Endodermal cell (in vitro differentiated cells): Measurements from ENCODE around the gene AHSP. TPM values are rescaled to one million over a fixed set of nuclear protein-coding genes. Genes with fewer than 3 reads are reported as not detected.

Experiments
- DNase-seq: peaks from one replicate; pipeline ENCODE4 v3.0.0-alpha.2; 2017
- H3K27ac ChIP-seq: 2 replicates; pipeline ENCODE4 v1.5.1; 2013; ENCODE audit warnings: mild to moderate bottlenecking, low read depth, low read length, moderate library complexity
- H3K27me3 ChIP-seq: 2 replicates; pipeline ENCODE4 v1.6.1; 2013; ENCODE audit warnings: mild to moderate bottlenecking, low read length, moderate library complexity; ENCODE audit not compliant: insufficient read depth, control insufficient read depth, poor library complexity, severe bottlenecking
- H3K36me3 ChIP-seq: 2 replicates; pipeline ENCODE4 v1.7.0; 2013; ENCODE audit warnings: mild to moderate bottlenecking, low read length, moderate library complexity; ENCODE audit not compliant: control insufficient read depth, insufficient read depth
- H3K4me1 ChIP-seq: one replicate; pipeline ENCODE4 v1.7.0; 2013; ENCODE audit warnings: low read length; ENCODE audit not compliant: control insufficient read depth, insufficient read depth
- H3K4me3 ChIP-seq: 2 replicates; pipeline ENCODE4 v1.5.1; 2013; ENCODE audit warnings: mild to moderate bottlenecking, low read length, moderate library complexity
- H3K9ac ChIP-seq: 2 replicates; pipeline ENCODE4 v1.6.1; 2013; ENCODE audit warnings: mild to moderate bottlenecking, low read length, moderate library complexity; ENCODE audit not compliant: poor library complexity, severe bottlenecking; ENCODE audit errors: extremely low read depth
- H3K9me3 ChIP-seq: 2 replicates; pipeline ENCODE4 v1.6.1; 2013; ENCODE audit warnings: mild to moderate bottlenecking, low read length, moderate library complexity; ENCODE audit not compliant: control insufficient read depth
- H3K27ac Mint-ChIP-seq: 2 replicates; pipeline ENCODE4 v1.8.0; 2020; ENCODE audit warnings: mixed read lengths
- H3K27me3 Mint-ChIP-seq: 2 replicates; pipeline ENCODE4 v1.8.0; 2021; ENCODE audit warnings: mild to moderate bottlenecking, mixed read lengths; ENCODE audit not compliant: insufficient read depth
- H3K36me3 Mint-ChIP-seq: 2 replicates; pipeline ENCODE4 v1.8.0; 2020; ENCODE audit warnings: low read depth, mixed read lengths
- H3K4me1 Mint-ChIP-seq: 2 replicates; pipeline ENCODE4 v1.8.0; 2020; ENCODE audit warnings: mixed read lengths
- H3K4me3 Mint-ChIP-seq: 2 replicates; pipeline ENCODE4 v1.8.0; 2020; ENCODE audit warnings: mild to moderate bottlenecking, moderate library complexity, mixed read lengths
- H3K9me3 Mint-ChIP-seq: 2 replicates; pipeline ENCODE4 v1.8.0; 2020; ENCODE audit warnings: mild to moderate bottlenecking, mixed read lengths
- WGBS, 2 experiments: methylation state at CpG; one replicate each; pipeline versions ENCODE4 v1.1.5 to v1.1.7; 2013; ENCODE audit warnings: missing lambda C conversion rate in 2 of 2, mixed read lengths in 1 of 2; ENCODE audit not compliant: insufficient coverage in 1 of 2, insufficient read length in 1 of 2; 5-methylcytosine and 5-hydroxymethylcytosine counted together
- total RNA-seq, 2 donors: library from RNA; stranded (reverse); fragmentation: NEBNext Ultra II Directional in 1 of 2; extraction: Animal tissue kit (Norgen Biotek cat#: 25700) in 1 of 2; gene quantifications; 2 replicates in 1 of 2; 3 replicates in 1 of 2; pipeline ENCODE4 v1.2.1, GENCODE V29; 2021
- TF ChIP-seq, protein P1 (sequence below): fragments of 200-600 bp; sonication (generic); conservative IDR thresholded peaks from 2 replicates; pipeline ENCODE4 v1.5.0; 2021; ENCODE audit warnings: antibody characterized with exemption, mild to moderate bottlenecking

Gene AHSP
- total RNA-seq, 2 donors from 2014 or later, result not detected

DNA sequence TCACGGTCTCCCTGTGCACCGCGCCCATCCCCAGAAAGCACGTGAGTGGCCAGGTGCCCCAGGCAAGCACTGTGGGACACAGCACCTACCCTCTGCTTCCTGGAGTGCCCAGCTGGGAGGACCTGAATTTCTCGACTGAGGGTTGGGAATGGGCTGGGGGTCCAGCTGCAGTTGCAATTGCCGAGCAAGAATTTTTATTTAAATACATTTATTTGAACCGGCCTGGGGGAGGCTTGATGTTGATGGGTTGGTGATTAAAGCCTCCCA lies 38.5 kb upstream of the AHSP start:
- Mint-ChIP-seq H3K27ac (no peak overlapping the region), H3K4me3 (no peak overlapping the region), H3K9me3 (no peaks in the 10 kb centered on the region), H3K27me3 (peaks cover 58% of the 10 kb centered on the region), H3K36me3 (peaks cover 35% of the 10 kb centered on the region), H3K4me1 (peaks cover 10% of the 10 kb centered on the region)
- Histone ChIP-seq H3K36me3 (no peaks in the 10 kb centered on the region), H3K4me3 (no peak overlapping the region), H3K9ac (no peak overlapping the region), H3K27ac (no peak overlapping the region), H3K4me1 (no peaks in the 10 kb centered on the region), H3K27me3 (peaks cover 48% of the 10 kb centered on the region), H3K9me3 (no peaks in the 10 kb centered on the region)
- no peak for DNase-seq
- TF ChIP-seq, protein P1, sequence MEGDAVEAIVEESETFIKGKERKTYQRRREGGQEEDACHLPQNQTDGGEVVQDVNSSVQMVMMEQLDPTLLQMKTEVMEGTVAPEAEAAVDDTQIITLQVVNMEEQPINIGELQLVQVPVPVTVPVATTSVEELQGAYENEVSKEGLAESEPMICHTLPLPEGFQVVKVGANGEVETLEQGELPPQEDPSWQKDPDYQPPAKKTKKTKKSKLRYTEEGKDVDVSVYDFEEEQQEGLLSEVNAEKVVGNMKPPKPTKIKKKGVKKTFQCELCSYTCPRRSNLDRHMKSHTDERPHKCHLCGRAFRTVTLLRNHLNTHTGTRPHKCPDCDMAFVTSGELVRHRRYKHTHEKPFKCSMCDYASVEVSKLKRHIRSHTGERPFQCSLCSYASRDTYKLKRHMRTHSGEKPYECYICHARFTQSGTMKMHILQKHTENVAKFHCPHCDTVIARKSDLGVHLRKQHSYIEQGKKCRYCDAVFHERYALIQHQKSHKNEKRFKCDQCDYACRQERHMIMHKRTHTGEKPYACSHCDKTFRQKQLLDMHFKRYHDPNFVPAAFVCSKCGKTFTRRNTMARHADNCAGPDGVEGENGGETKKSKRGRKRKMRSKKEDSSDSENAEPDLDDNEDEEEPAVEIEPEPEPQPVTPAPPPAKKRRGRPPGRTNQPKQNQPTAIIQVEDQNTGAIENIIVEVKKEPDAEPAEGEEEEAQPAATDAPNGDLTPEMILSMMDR, result no peak
- WGBS, 2 experiments, result 93% methylated on average over 7 of the region's 7 CpGs; no CpG with 5 or more reads in 1 of the 2 experiments

DNA sequence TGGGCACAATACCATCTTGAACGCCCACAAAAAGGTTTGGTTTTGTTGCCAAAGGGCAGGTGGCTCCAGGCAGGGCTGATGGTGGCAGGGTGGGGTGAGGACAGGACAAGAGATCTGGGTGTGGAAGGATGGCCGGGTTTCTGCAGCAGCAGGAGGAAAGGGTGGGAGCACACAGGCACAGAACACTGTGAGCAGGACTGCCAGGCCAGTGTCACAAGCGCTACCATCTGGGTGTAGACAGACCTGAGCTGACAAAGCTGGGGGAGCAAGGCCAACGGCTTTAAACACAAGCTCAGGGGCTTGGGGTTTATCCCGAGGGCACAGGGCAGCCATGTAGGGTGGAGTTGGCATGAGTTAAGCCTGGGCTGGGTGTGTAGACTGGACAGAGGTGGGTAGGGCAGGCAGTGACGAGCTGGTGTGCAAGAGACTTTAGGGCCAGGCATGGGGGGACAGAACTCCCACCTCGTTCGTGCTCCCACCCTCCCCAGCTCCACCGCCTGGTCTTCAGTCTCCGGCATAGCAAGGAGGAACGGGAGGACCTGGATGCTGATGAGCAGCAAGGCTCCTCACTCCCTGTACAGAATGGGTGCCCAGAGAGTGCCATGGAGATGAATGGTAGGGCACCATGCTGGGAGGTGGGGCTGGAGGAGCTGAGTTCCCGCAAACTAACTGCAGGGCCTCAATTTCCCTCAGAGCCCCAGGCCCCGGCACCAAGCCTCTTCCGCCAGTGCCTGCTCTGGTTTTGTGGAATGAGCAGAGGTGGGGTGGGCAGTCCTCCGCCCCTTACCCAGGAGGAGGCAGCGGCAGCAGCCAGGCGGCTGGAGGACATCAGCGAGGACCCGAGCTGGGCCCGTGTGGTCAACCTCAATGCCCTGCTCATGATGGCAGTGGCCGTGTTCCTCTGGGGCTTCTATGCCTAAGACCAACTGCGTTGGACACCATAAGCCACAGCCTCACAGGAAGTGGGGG lies 37.8 kb upstream of the AHSP start:
- no peaks in the 10 kb centered on the region for H3K9me3 ChIP-seq
- Mint-ChIP-seq H3K27me3 (peaks cover 51% of the 10 kb centered on the region), H3K4me3 (no peak overlapping the region), H3K9me3 (no peaks in the 10 kb centered on the region), H3K36me3 (peaks cover 38% of the 10 kb centered on the region), H3K27ac (no peak overlapping the region), H3K4me1 (peaks cover 4% of the 10 kb centered on the region)
- WGBS, 2 experiments, result 94 to 100% methylated on average over 5 to 22 of the region's 22 CpGs
- H3K36me3 ChIP-seq, result no peaks in the 10 kb centered on the region
- H3K27ac ChIP-seq, result no peak overlapping the region
- H3K9ac ChIP-seq, result no peak overlapping the region
- TF ChIP-seq, protein P1, result no peak
- H3K4me3 ChIP-seq, result no peak overlapping the region
- no peaks in the 10 kb centered on the region for H3K4me1 ChIP-seq
- no peak for DNase-seq
- peaks cover 44% of the 10 kb centered on the region for H3K27me3 ChIP-seq

DNA sequence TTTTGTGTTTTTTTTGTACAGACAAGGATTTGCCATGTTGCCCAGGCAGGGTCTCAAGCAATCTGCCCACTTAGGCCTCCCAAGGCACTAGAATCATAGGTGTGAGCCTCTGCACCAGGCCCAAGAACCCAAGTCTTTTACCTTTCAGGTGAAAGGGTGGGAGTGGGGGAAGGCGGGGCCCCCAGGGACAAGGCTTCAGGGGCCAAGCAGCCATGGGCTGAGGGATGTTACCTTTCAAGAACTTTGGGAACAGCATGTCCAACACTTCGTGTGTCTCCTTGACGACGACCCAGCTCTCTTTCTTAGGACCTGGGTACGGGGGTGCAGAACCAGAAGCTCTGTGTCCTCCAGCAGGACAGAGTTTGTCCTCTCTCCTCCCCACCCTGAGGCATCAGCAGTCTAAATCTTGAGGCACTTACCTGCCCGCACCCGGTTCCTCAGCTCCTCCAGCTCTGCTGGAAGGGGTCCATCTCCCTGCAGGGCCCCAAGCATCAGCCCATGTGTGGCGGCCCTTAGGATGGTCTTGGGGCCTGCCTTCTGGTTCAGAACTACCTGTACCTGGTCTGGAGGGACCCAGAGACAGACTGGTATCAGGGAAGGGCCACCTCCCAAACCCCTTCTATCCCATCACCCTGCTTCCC lies 35.8 kb upstream of the AHSP start:
- no peaks in the 10 kb centered on the region for H3K4me1 Mint-ChIP-seq
- Histone ChIP-seq H3K27ac (no peak overlapping the region), H3K4me3 (no peak overlapping the region), H3K4me1 (no peaks in the 10 kb centered on the region), H3K27me3 (peaks cover 24% of the 10 kb centered on the region), H3K9me3 (no peaks in the 10 kb centered on the region), H3K36me3 (peaks cover 4% of the 10 kb centered on the region), H3K9ac (no peak overlapping the region)
- no peak overlapping the region for H3K4me3 Mint-ChIP-seq
- H3K27ac Mint-ChIP-seq, result no peak overlapping the region
- DNase-seq, result no peak
- WGBS, 2 experiments, result 90 to 91% methylated on average over 5 to 8 of the region's 8 CpGs
- TF ChIP-seq, protein P1, result no peak
- H3K36me3 Mint-ChIP-seq, result peaks cover 49% of the 10 kb centered on the region
- H3K27me3 Mint-ChIP-seq, result peaks cover 31% of the 10 kb centered on the region
- no peaks in the 10 kb centered on the region for H3K9me3 Mint-ChIP-seq
